Ascending aorta (tissue), 2 donors: ENCODE measurements around the gene SMAP1. TPM values are rescaled to one million over a fixed set of nuclear protein-coding genes. Genes with fewer than 3 reads are reported as not detected.

Experiments
- DNase-seq, 2 donors: peaks; one replicate each; pipeline ENCODE4 v3.0.0-alpha.2; 2019; ENCODE audit warnings: low spot score in 2 of 2
- H3K27ac ChIP-seq, 2 donors: fragments of 200-600 bp; sonication (generic); one replicate each; pipeline ENCODE4 v1.5.1; 2016 to 2017; ENCODE audit warnings: mild to moderate bottlenecking in 1 of 2
- H3K27me3 ChIP-seq: fragments of 200-600 bp; sonication (generic); one replicate; pipeline ENCODE4 v1.5.1; 2017
- H3K36me3 ChIP-seq, 2 donors: fragments of 200-600 bp; sonication (generic); one replicate each; pipeline ENCODE4 v1.5.1; 2016
- H3K4me1 ChIP-seq, 2 donors: fragments of 200-600 bp; sonication (generic); one replicate each; pipeline ENCODE4 v1.5.1; 2016 to 2017; ENCODE audit warnings: mild to moderate bottlenecking in 1 of 2
- H3K4me3 ChIP-seq, 2 donors: fragments of 200-600 bp; sonication (generic); one replicate each; pipeline ENCODE4 v1.5.1; 2016 to 2017; ENCODE audit warnings: mild to moderate bottlenecking in 1 of 2
- H3K9me3 ChIP-seq, 2 donors: fragments of 200-600 bp; sonication (generic); one replicate each; pipeline ENCODE4 v1.5.1; 2016
- intact Hi-C: fragments of 100-400 bp; cut with DNase I; formaldehyde crosslinking; loops from one replicate; pipeline ENCODE4 v1.15.1; 2023
- total RNA-seq: library from RNA; depleted of rRNA; stranded (reverse); fragments of >200 nt; gene quantifications from one replicate; pipeline ENCODE4 v1.1.0, GENCODE V29; 2016
- TF ChIP-seq, protein P1 (sequence below), 3 experiments: fragments of 200-600 bp in 2 of 3; fragments of 450-650 bp in 1 of 3; sonication (generic) in 2 of 3; IDR thresholded peaks; one replicate each; pipeline ENCODE4 v1.5.1; 2016 to 2019; ENCODE audit warnings: antibody characterized with exemption in 3 of 3, mild to moderate bottlenecking in 1 of 3, moderate library complexity in 1 of 3

Gene SMAP1
- total RNA-seq, 1 donor from 2014 or later = 13.2 TPM

DNA sequence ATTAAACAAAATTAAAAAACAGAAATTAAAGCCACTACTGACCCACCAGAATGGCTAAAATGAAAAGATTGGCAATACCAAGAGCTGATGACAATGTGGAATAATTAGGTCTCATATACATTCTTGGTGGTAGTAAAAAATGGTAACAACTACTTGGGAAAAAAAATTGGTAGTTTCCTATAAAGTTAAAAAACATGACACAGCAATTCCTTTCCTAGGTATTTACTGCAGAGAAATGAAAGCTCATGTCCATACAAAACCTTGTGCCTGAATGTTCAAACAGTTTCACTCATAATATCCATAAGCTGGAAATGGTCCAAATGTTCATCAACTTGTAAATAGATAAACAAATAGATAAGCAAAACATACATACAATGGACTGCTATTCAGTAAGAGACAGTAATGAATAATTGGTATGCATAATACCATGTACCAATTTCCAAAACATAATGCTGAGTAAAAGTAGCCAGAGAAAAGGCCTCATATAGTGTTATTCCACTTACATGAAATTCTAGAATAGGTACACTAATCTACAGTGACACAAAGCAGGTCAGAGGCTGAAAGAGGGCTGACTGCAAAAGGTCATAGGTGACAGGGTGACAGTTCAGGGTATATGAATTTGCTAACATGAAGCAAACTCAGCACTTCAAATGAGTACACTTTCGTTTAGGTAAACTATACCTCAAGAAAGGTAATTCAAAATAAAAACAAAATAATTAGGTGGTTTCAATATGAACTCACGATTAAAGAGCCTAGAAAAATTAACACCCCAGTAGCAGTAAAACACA lies 236.2 kb downstream of the SMAP1 start:
- Histone ChIP-seq H3K36me3 (no peaks in the 10 kb centered on the region), H3K27ac (no peak overlapping the region), H3K4me3 (no peak overlapping the region), H3K4me1 (no peaks in the 10 kb centered on the region), H3K9me3 (no peaks in the 10 kb centered on the region), H3K27me3 (no peaks in the 10 kb centered on the region)
- intact Hi-C loops = no loop called here
- DNase-seq = no peak
- TF ChIP-seq, protein P1, sequence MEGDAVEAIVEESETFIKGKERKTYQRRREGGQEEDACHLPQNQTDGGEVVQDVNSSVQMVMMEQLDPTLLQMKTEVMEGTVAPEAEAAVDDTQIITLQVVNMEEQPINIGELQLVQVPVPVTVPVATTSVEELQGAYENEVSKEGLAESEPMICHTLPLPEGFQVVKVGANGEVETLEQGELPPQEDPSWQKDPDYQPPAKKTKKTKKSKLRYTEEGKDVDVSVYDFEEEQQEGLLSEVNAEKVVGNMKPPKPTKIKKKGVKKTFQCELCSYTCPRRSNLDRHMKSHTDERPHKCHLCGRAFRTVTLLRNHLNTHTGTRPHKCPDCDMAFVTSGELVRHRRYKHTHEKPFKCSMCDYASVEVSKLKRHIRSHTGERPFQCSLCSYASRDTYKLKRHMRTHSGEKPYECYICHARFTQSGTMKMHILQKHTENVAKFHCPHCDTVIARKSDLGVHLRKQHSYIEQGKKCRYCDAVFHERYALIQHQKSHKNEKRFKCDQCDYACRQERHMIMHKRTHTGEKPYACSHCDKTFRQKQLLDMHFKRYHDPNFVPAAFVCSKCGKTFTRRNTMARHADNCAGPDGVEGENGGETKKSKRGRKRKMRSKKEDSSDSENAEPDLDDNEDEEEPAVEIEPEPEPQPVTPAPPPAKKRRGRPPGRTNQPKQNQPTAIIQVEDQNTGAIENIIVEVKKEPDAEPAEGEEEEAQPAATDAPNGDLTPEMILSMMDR (IDR thresholded peaks at IDR 0.05) = no peak

DNA sequence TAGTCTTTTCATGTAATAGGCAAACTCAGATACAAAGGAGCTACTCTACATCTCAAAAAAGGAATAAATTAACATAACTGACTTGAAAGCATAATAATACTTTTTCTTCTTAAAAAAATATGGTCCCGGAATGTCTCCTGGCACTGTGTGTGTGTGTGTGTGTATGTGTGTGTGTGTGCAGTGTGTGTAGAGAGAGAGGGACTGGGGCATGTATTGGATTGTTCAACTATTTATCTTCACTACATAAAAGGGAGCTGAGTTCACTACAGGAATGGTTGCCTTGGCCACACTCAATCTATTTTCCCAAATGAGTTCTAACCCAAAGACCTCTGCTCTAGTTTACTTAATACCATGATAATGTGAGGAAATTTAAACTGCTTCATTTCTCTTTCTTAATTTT lies 238.1 kb downstream of the SMAP1 start:
- intact Hi-C loops = no loop called here
- TF ChIP-seq, protein P1 (IDR thresholded peaks at IDR 0.05) = no peak
- H3K4me3 ChIP-seq = no peak overlapping the region

More for the DNA sequence above, 238.1 kb downstream of the SMAP1 start:
- Histone ChIP-seq H3K36me3 (no peaks in the 10 kb centered on the region), H3K27ac (no peak overlapping the region), H3K9me3 (no peaks in the 10 kb centered on the region), H3K4me1 (no peaks in the 10 kb centered on the region), H3K27me3 (no peaks in the 10 kb centered on the region)
- DNase-seq = no peak

Other genes starting within 250 kb of the SMAP1 start
- gene SDHAF4, start 101.0 kb upstream of the SMAP1 start, total RNA-seq = 3.5 TPM